GM18517 (cell line): Measurements from ENCODE around the gene ZNF385C.

Source experiments
- ATAC-seq: cut with Tn5 transposase; IDR thresholded peaks from one replicate; pipeline ENCODE4 v1.9.1; 2021; ENCODE audit warnings: mild to moderate bottlenecking, moderate library complexity; ENCODE audit not compliant: unreplicated experiment

The ZNF385C gene

GRCh38 chr17:42078396-42079043 is 19.8 kb downstream of the ZNF385C start:
- no peak for ATAC-seq

DNA sequence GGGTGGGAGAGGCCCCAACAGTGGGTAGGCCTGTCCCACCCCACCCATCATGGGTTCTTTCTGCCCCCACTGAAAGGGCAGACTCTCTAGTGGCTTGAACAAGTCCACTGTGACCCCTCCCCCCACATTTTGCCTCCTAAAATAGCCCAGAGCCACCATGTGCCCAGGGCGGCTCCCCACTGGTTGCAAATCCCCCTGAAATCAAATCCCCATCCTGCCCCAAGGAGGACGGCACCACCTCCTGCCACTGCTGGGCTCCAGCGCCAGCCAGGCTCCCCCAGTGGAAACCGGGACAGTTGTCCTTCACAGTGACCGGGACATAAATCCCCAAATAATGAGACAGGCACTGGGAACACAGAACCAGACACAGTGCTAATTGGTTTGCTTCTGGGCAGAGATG is 20.5 kb downstream of the ZNF385C start:
- ATAC-seq = no peak

DNA sequence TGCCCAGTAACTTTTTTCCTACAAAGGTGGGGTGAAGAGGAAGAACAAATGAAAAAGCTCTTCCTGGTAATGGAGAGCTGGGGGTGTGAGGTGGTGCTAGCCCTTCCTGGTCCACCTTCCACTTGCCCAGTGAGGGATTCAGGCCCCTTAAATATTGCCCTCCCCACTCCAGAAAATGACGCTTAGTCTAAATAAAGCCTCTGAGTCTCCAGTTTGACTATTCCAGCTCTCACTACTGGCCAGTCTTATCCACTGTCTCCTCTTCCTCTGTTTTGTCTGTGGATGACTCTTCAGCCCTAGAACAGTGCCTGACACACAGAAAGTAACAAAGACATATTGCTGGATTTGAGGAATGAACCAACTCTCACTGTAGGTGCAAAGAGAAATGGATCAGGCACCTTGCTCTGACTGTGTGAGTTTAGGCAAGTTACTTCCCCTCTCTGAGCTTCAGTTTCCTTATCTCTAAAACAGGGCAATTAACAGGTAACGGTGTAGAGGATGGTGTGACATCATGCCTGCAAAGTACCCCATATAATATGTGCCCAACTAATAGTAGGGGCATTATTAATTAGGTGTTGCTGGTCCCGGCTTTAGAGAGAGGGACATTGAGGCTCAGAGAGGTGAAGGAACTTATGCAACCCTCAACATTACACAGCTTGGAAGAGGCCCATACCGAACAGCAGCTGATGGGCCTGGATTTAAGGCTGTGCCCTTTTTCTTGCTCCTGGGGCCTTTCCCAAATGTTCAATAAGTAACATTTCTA is 21.3 kb downstream of the ZNF385C start:
- no peak for ATAC-seq

DNA sequence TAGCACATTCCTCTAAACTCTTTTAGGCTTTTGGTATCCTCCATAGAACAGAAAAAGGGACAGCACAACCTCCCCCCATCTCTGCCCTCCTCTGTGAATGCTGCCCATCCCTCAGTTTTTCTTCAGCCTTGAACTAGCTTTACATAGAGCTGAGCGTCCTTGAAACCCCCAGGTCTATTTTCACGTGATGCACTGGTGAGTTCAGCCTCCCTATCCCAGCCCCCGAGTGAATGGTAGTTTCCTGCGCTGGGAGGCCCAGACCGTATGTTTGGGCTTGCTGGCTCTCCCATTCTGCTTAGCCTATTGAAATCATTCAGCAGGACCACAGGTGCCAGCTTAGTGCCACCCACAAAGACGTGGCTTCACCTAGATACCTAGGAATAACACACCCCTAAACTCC is 22.5 kb downstream of the ZNF385C start:
- no peak for ATAC-seq

DNA sequence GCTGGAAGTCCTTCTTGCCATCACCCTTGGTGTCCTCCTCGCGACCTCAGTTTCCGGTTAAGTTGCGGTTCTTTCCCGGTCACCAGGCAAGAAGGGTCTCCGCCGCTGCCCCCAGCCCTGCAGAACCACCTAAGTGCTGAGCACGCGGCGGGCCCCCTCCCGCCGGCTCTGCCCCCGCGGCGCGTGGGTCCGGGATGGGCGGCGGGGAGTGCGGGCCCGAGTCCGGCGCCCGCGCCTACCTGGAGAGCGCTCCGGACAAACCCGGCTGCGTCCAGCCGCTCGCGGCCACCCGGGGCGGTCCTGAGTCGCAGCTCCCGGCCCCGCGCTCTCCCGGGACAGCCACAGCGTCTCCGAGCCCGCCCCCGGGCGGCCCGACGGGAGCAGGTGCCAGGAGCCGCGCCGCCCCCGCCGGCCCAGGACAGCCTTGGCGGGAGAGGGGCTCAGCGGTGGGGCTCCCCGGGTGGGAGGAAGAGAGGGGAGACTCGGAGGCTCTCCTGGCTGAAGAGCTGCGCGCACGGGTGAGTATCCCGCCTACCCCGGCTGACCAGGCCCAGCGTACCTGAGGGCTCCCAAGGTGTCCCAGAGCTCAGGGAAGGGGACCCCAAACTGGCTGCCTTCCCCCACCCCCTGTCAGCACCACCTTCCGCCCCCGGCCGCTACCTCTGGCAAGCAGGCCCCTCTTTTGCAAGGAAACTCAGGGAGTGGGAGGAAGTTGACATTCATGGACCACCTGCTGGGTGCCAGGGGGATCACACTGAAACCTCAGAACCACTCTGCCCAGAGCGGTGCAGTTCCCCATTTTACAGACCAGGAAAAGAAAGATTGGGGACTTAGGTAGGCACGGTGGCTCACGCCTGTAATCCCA is 25.7 kb downstream of the ZNF385C start:
- ATAC-seq = no peak

- ATAC-seq = no peak
Observed at GRCh38 chr17:42071810-42072209, 26.5 kb downstream of the ZNF385C start.

DNA sequence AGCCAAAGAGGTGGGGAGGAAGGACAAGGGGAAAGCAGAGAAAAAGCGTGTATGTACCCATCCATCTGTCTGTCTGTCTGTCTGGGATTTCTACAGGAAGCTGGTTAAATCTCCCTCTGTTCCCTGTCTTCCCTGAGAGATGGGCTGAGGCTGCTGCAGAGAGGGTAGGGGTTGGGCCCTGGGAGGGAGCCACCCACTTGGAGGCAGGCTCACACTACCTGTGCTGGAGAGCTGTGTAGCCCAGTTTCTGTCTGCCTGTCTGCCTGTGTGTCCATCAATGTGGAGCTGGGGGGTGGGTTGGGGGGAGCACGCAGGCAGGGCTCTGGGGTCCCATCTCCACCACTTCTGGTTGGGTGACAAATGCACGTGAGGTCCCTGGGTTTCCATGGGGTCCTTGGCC is 29.3 kb downstream of the ZNF385C start:
- ATAC-seq = no peak

DNA sequence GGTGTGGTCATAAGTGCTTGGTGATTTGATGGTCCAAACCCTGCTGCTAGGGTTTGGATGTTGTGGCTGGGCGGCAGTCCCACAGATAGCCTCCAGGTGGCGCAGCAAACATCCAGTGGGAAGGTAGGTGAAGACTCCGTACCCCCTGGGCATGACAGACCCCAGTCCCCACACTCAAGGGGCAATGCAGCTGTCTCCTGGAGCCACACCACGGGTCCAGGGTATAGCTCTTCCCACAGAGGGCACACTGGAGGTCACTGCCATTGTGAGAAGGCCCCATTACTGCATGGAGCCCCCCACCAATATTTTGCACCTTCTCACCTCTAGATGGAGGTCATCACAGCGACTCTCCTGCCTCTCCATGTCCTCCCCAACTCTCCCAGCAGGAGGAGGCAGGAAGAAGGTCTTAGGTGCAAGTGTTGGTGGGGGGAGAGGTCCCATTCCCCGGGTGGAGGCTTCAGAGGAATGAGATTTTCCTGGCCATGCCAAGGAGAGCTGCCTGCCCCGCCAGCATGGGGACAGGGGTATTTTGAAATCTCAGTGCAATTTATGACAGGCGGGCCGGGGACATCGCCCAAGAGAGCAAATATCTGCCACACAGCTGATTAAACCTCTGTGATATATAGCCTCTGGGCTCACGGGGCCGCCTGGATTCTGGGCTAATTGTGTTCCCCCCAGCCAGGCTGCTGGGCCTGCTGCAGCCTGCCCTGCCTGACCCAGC is 30.7 kb downstream of the ZNF385C start:
- ATAC-seq = no peak

DNA sequence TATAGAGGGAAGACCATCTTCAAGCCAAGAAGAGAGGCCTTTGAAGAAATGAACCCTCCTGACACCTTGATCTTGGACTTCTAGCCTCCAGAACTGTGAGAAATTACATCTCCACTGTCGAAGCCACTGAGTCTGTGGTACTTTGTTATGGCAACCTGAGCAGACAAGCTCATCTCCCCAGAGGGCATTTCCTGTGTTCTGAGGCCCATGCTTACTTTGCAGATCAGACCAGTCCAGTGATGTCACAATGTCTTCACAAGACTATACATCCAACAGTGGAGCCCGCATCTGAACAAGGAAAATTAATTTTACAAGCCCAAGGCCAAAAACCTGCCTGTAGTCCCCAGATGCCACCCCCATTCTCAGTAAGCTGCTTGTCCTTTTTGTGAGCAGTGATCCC is 33.1 kb downstream of the ZNF385C start:
- ATAC-seq = no peak

- ATAC-seq = no peak
Observed at GRCh38 chr17:42062681-42063080, 35.6 kb downstream of the ZNF385C start.

GRCh38 chr17:42061646-42062487 is 36.4 kb downstream of the ZNF385C start:
- ATAC-seq = no peak

DNA sequence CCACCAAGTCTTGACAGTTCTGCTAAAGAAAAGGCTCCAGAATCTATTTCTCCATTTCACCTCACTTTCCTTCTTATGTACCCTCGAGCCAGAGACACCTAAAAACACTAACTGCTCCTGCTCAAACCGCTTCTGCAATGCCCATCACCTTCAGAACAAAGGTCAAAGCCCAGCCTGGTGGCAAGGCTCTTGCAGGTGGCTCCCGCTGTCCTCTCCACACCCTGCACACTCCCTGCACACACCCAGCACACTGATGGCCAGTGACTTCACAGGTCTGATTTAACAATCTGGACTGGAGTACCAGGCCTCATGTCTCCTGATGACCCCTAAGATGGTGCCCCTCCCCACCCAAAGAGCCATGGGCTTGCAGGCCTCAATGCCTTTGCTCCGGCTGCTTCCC is 38.0 kb downstream of the ZNF385C start:
- no peak for ATAC-seq

DNA sequence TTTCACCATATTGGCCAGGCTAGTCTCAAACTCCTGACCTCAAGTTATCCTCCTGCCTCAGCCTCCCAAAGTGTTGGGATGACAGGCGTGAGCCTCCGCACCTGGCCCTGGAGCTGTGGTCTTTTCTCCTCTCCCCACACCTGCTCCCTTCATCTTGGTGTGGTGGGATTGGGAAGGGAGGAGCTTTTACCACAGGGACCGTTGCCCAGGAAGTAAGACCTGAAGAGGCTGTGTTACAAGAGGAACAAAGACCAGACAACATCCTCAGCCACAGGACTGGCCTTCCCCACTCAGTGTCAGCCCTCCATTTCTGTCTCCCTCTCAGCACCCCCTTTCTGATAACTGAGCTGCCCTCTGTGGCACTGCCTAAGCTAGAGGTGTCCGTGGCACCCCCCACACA is 38.5 kb downstream of the ZNF385C start:
- ATAC-seq = no peak

DNA sequence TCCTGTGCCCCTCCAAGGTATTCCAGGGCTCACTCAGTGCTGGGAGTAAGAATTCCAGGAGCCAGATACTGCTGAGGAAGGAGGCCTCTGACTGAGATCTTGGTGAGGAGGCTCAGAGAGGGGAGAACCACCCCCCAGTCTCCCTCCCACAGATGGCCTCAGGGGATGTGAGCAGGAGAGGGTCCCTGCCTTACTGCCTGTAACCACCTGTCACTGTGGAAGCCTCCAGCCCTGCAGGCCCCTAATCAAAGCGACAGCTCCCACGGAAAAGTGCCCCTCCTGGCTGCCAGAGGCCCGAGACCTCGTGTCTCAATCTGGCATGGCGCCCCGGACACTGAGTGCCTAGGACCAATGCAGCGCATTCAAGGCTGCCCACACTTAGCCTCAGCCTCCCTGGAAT is 40.2 kb downstream of the ZNF385C start:
- ATAC-seq = no peak

DNA sequence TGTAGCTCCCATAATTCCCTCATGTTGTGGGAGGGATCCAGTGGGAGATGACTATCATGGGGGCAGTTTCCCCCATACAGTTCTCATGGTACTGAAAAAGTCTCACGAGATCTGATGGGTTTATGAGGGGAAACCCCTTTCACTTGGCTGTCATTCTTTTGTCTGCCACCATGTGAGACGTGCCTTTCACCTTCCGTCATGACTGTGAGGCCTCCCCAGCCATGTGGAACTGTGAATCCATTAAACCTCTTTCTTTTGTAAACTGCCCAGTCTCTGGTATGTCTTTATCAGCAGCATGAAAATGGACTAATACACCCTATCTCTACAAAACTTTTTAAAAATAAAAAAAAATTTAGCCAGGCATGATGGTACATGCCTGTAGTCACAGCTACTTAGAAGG is 41.6 kb downstream of the ZNF385C start:
- no peak for ATAC-seq

DNA sequence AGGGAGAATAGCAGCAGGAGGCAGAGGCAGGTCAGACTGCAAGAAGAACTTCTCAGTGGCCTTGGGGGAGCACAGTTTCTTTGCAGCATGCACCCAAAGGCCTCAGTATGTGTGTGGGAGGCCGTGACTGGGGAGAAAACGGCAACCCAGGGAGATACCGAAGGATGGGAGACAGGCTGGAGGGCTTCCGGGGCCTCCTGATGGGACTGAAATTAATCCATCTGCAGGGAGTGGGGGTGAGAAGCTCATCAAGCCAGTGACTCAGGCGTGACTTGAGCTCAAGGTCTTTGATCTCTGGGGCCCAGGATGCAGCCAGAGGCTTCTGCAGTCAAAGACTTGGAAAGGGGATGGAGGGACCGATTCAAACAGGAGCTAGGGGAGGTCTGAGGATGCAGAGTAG is 42.8 kb downstream of the ZNF385C start:
- no peak for ATAC-seq

- no peak for ATAC-seq
Observed at GRCh38 chr17:42055027-42055426, 43.2 kb downstream of the ZNF385C start.

DNA sequence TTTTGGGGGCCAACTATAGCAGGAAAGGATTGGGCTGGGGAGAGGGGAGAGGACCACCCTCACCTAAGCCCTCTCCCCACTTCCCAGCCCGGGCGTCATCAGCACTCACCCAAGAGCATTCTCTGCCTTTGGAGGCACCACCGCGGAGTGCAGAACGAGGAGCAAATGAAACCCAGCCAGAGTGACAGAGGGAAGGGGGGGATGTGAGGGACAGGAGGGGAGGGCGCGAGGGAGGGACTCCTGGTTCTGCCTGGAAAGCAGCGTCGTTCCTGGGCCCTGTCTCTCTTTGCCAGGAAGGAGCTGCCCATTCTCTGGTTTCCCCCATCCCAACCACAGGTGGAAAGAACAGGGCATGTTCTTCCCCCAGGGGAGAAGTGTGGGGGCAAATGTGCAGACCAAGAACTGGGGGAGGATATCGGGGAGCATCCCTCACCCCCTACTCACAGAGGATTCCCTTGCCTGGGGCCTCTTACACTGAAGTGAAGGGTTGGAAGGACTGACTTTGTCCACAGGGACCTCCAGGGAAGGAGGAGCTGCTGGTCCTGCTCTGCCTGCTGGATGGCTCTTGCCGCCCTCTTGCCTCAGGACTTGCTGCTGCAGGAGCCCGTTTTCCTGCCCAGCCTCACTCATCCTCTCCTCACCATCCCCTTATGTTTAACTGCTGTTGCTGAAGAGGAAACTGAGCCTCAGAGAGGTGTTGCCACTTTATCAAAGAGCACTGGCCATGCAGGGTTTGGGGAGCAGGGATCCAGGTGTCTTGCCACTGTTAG is 44.4 kb downstream of the ZNF385C start:
- no peak for ATAC-seq

GRCh38 chr17:42052346-42052877 is 45.9 kb downstream of the ZNF385C start:
- ATAC-seq = no peak
